Skeletal muscle satellite cell (primary cell): ENCODE measurements around the gene SAMHD1.
"Not testable (repeated sequence)": the region's sequence is repeated elsewhere in the genome, so short reads cannot be mapped to it uniquely, and the experiment has no call there.

Source experiments
- H3K27me3 ChIP-seq: 2 replicates; pipeline ENCODE4 v1.7.0; 2013; ENCODE audit warnings: low read length; ENCODE audit not compliant: control insufficient read depth, insufficient read depth
- H3K36me3 ChIP-seq: 2 replicates; pipeline ENCODE4 v1.7.0; 2013; ENCODE audit warnings: mild to moderate bottlenecking, control low read depth, low read length; ENCODE audit not compliant: insufficient read depth
- H3K4me1 ChIP-seq: 2 replicates; pipeline ENCODE4 v1.7.0; 2013; ENCODE audit warnings: low read length; ENCODE audit not compliant: control insufficient read depth, insufficient read depth
- H3K4me2 ChIP-seq: 2 replicates; pipeline ENCODE4 v1.7.0; 2013; ENCODE audit warnings: mild to moderate bottlenecking, low read length
- H3K4me3 ChIP-seq: 2 replicates; pipeline ENCODE4 v1.7.0; 2013; ENCODE audit warnings: low read length
- H3K9ac ChIP-seq: 2 replicates; pipeline ENCODE4 v1.7.0; 2013; ENCODE audit warnings: mild to moderate bottlenecking, low read depth, low read length, moderate library complexity
- H3K9me3 ChIP-seq: replicated peaks from 2 replicates; pipeline ENCODE4 v1.7.0; 2013; ENCODE audit warnings: mild to moderate bottlenecking, control low read depth, low read length

The SAMHD1 gene

DNA sequence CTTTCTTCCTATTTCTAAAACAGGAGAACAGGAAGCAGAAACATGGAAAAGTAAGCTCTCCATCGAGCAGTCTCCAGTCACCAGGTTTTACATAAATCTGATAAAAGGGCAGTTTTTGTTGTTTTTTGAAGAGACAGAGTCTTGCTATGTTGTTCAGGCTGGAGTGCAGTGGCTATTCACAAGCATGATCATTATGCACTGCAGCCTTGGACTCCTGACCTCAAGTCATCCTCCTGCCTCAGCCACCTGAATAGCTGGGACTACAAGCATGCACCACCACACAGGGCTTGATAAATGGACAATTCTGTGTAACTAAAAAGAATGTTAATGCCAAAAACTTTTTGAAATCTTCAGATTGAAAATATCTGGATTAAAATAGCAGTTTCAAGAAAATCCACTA lies 23.8 kb downstream of the SAMHD1 start:
- Histone ChIP-seq H3K4me1 (no peaks in the 10 kb centered on the region), H3K36me3 (peaks cover 3% of the 10 kb centered on the region), H3K4me2 (no peak overlapping the region), H3K4me3 (no peak overlapping the region), H3K9ac (no peak overlapping the region), H3K9me3 (no peaks in the 10 kb centered on the region), H3K27me3 (no peaks in the 10 kb centered on the region)

DNA sequence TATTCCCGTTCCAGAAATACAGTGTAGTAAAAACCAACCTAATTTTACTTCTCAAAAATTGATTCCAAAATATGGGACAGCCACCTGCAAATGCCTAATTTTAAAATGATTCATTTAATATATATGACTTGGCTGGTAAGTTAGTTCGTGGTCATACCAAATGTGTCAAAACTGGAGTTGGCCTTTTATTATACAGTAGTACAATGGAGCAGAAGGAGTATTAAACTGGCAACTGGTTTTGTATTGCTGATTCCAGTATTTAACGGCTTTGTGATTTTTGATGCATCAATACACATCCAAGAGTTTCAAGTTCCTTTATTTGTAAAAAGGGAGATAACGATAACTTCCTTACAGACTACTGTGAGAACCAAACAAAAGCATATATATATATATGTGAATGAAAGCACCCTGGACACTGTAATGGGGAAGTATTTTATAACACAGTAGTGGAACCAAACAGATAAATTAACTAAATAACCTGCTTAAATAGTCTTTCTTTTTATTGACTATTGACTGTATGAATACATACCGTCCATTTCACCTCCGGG lies 24.8 kb downstream of the SAMHD1 start:
- Histone ChIP-seq H3K27me3 (no peaks in the 10 kb centered on the region), H3K36me3 (peaks cover 3% of the 10 kb centered on the region), H3K9me3 (no peaks in the 10 kb centered on the region), H3K4me2 (no peak overlapping the region), H3K4me3 (no peak overlapping the region), H3K9ac (no peak overlapping the region), H3K4me1 (no peaks in the 10 kb centered on the region)

DNA sequence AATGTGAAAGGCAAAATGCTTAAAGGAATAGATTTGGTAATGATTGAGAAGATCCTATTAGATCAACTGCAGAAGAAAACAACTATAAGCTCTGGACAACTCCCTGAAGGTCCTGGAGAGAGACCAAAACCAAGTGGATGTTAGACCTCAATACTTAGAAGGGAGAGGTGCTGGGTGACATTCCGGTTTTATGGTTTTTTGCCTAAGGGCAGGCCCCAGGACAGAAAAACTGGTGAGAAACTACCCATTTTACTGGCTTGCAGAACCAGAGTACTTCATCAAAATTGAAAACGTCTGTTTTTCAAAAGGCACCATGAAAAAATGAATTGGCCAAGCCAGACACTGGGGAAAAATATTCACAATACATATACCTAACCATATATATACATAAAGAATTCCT lies 26.3 kb downstream of the SAMHD1 start:
- Histone ChIP-seq H3K36me3 (no peaks in the 10 kb centered on the region), H3K4me1 (no peaks in the 10 kb centered on the region), H3K27me3 (no peaks in the 10 kb centered on the region), H3K4me3 (no peak overlapping the region), H3K9me3 (no peaks in the 10 kb centered on the region), H3K9ac (no peak overlapping the region), H3K4me2 (no peak overlapping the region)

DNA sequence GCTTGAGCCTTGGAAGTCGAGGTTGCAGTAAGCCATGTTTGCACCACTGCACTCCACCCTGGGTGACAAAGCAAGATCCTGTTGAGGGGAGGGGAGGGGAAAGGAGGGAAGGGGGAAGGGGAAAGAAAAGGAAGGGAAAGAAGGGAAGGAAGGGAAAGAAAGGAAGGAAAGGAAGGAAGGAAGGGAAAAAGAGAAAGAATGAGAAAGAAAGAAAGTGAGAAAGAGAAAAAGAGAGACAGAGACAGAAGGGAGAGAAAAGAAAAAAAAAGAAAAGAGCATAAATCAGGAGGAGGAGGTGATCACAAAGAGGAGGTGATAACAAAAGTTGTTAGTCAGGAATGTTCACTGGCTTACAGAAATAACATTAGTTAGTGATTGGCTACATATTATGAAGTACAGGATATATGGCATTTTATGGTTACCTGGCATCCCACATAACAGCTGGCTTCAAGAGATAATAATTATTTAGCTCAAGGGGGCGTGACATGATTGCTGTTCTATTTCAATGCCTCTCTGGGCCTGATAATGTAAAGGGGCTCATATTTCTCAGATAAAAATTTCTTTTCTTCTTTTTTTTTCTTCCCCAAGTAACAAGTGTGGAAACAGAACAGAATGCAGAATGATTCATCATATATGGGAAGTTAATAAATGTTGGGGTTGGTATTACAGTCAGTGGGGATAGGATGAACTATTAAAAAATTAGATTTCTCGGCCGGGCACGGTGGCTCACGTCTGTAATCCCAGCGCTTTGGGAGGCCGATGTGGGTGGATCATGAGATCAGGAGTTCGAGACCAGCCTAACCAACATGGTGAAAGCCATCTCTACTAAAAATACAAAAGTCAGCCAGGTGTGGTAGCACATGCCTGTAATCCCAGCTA lies 27.1 kb downstream of the SAMHD1 start:
- H3K4me1 ChIP-seq, result no peaks in the 10 kb centered on the region
- no peaks in the 10 kb centered on the region for H3K9me3 ChIP-seq
- no peaks in the 10 kb centered on the region for H3K27me3 ChIP-seq
- H3K4me2 ChIP-seq, result no peak overlapping the region
- H3K36me3 ChIP-seq, result no peaks in the 10 kb centered on the region
- H3K4me3 ChIP-seq, result no peak overlapping the region
- H3K9ac ChIP-seq, result no peak overlapping the region

DNA sequence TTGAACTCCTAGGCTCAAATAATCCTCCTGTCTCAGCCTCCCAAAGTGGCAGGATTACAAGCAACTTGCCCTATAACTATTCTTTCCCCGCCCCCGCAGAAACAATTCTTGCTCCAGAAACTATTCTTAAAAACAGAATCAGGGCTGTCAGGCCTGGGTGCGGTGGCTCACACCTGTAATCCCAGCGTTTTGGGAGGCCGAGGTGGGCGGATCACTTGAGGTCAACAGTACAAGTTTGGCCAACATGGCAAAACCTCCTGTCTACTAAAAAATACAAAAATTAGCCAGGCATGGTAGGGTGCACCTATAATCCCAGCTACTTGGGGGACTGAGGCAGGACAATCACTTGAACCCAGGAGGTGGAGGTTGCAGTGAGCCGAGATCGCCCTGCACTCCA lies 31.2 kb downstream of the SAMHD1 start:
- Histone ChIP-seq H3K9me3 (no peaks in the 10 kb centered on the region), H3K9ac (no peak overlapping the region), H3K4me1 (no peaks in the 10 kb centered on the region), H3K4me3 (no peak overlapping the region), H3K36me3 (no peaks in the 10 kb centered on the region), H3K4me2 (no peak overlapping the region), H3K27me3 (no peaks in the 10 kb centered on the region)

DNA sequence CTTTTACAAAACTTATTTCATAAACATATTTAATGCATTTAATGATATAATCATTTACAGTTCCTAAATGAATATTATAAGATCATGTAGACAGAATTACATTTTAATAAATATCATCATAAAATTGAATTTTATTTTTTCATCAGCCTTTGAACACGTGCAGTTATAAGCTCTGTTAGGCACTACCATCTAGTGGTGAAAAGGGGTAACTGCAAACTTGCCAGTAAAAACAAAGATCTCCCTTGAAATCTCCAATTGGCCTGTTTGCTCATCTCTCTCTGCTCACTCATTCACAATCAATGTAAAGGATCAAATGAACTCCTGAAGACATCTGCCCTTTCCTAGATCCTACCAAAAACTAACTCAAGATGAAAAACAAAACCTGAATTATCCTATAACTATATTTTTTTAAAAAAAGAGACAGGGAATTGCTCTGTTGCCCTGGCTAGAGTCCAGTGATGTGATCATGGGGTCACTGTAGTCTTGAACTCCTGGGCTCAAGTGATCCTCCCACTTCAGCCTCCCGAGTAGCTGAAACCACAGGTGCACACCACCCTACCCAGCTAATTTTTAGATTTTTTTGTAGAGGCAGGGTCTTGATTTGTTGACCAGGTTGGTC lies 31.7 kb downstream of the SAMHD1 start:
- H3K36me3 ChIP-seq, result peaks cover 2% of the 10 kb centered on the region

DNA sequence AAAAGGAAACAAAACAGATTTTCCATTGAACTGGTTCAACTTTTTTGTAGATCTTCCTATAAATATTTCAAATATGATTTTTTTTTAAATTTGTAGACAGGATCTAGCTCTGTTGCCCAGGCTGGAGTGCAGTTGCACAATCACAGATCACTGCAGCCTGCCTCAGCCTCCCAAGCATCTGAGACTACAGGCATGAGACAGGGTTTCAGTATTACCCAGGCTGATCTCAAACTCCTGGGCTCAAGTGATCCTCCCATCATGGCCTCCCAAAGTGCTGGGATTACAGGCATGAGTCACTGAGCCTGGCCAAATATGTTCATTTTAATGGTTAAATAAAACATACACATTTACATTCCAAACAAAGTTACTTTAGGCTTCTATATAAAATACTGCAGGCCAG lies 33.6 kb downstream of the SAMHD1 start:
- Histone ChIP-seq H3K4me3 (no peak overlapping the region), H3K4me1 (no peaks in the 10 kb centered on the region), H3K9ac (no peak overlapping the region), H3K36me3 (peaks cover 6% of the 10 kb centered on the region), H3K9me3 (no peaks in the 10 kb centered on the region), H3K4me2 (no peak overlapping the region), H3K27me3 (no peaks in the 10 kb centered on the region)

More for the DNA sequence above, 31.7 kb downstream of the SAMHD1 start:
- Histone ChIP-seq H3K4me3 (no peak overlapping the region), H3K9ac (no peak overlapping the region), H3K4me1 (no peaks in the 10 kb centered on the region), H3K4me2 (no peak overlapping the region), H3K27me3 (no peaks in the 10 kb centered on the region), H3K9me3 (no peaks in the 10 kb centered on the region)

DNA sequence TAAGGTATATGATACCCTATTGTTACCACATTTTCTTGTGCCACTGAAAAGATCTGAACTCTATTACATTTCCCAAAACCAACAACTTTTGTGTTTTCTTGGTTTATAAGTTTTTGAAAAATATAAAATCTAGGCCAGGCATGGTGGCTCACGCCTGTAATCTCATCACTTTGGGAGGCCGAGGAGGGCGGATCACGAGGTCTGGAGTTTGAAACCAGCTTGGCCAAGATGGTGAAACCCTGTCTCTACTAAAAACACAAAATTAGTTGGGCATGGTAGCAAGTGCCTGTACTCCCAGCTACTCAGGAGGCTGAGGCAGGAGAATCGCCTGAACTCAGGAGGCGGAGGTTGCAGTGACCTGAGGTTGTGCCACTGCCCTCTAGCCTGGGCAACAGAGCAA lies 34.3 kb downstream of the SAMHD1 start:
- Histone ChIP-seq H3K4me2 (no peak overlapping the region), H3K4me3 (no peak overlapping the region), H3K9me3 (no peaks in the 10 kb centered on the region), H3K27me3 (no peaks in the 10 kb centered on the region), H3K36me3 (peaks cover 6% of the 10 kb centered on the region), H3K9ac (no peak overlapping the region), H3K4me1 (no peaks in the 10 kb centered on the region)

DNA sequence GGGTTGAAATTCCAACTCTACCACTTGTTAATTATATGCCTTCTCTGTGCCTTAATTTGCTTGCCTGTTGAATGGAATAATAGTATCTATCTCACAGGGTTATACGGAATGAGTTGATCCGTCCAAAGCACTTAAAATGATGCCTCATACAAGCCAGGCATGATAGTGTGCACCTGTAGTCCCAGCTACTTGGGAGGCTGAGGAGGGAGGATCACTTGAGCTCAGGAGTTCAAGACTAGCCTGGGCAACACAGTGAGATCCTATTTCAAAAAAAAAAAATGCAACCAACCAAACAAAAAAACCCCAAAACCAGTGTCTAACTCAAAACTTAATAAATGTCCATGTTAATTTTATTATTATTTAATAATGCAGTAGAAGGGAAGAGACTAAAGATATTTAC lies 35.3 kb downstream of the SAMHD1 start:
- H3K9me3 ChIP-seq, result no peaks in the 10 kb centered on the region
- H3K4me3 ChIP-seq, result no peak overlapping the region
- no peaks in the 10 kb centered on the region for H3K27me3 ChIP-seq
- no peak overlapping the region for H3K4me2 ChIP-seq
- no peak overlapping the region for H3K9ac ChIP-seq
- no peaks in the 10 kb centered on the region for H3K4me1 ChIP-seq
- H3K36me3 ChIP-seq, result peaks cover 6% of the 10 kb centered on the region

DNA sequence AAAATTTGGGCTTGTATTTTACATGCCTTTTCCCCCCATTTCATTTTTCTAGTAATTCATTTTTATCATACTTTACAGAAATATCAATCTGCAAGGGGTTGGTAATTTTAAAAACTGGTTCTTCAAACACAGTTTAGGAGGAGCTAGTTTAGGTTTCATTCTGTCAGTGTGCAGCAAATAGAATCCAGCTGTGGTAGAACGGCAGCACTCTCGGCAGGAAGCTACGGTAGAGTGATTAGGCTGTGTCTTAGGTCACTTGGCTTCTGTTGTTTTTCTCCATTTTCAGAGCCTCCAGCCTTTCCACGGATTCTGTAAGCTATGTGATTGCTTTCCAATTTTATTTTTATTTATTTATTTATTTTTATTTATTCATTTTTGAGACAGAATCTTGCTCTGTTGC lies 42.9 kb downstream of the SAMHD1 start:
- Histone ChIP-seq H3K27me3 (no peaks in the 10 kb centered on the region), H3K36me3 (no peaks in the 10 kb centered on the region), H3K4me3 (no peak overlapping the region)

DNA sequence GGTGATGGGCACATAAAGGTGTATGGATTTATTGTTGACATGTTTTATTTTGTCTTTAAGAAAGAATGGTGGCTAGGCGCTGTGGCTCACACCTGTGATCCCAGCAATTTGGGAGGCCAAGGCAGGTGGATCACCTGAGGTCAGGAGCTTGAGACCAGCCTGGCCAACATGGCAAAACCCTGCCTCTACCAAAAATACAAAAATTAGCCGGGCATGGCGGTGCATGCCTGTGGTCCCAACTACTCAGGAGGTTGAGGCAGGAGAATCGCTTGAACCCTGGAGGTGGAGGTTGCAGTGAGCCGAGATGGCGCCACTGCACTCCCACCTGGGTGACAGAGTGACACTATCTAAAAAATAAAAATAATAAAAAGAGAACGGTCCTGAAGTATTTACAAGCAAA lies 45.4 kb downstream of the SAMHD1 start:
- H3K36me3 ChIP-seq, result not testable (repeated sequence)

More for the DNA sequence above, 42.9 kb downstream of the SAMHD1 start:
- no peaks in the 10 kb centered on the region for H3K9me3 ChIP-seq
- H3K9ac ChIP-seq, result no peak overlapping the region
- H3K4me1 ChIP-seq, result no peaks in the 10 kb centered on the region
- H3K4me2 ChIP-seq, result no peak overlapping the region

DNA sequence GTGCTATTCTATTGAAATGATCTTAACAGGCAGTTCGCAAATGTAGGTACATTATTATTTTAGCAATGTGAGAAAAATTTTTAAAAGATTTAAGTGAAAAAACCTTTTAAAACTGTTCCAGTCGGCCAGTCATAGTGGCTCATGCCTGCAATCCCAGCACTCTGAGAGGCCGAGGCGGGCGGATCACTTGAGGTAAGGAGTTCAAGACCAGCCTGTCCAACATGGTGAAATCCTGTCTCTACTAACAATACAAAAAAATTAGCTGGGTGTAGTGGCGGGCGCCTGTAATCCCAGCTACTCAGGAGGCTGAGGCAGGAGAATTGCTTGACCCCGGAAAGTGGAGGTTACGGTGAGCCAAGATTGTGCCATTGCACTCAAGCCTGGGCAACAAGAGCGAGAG lies 45.9 kb downstream of the SAMHD1 start:
- not testable (repeated sequence) for H3K9ac ChIP-seq, H3K36me3 ChIP-seq, H3K4me3 ChIP-seq, H3K27me3 ChIP-seq, H3K4me1 ChIP-seq, H3K9me3 ChIP-seq, H3K4me2 ChIP-seq

More for the DNA sequence above, 45.4 kb downstream of the SAMHD1 start:
- not testable (repeated sequence) for H3K4me3 ChIP-seq, H3K27me3 ChIP-seq, H3K4me2 ChIP-seq, H3K4me1 ChIP-seq, H3K9me3 ChIP-seq, H3K9ac ChIP-seq
